Mammary epithelial cell (primary cell): ENCODE results near the gene GRK1.

ENCODE experiments used
- CTCF ChIP-seq, 2 donors: IDR thresholded peaks in 1 of 2; conservative IDR thresholded peaks in 1 of 2; 2 replicates each; pipeline ENCODE4 v1.5.1; 2011 to 2012; ENCODE audit warnings: inconsistent platforms in 2 of 2, low read length in 2 of 2, mild to moderate bottlenecking in 2 of 2, control low read depth in 1 of 2, low read depth in 1 of 2; ENCODE audit not compliant: insufficient read depth in 1 of 2; ENCODE audit errors: extremely low read depth in 1 of 2
- EZH2 ChIP-seq: IDR thresholded peaks from 2 replicates; pipeline ENCODE4 v1.6.1; 2012; ENCODE audit warnings: low read length, inconsistent platforms, borderline replicate concordance

GRCh38 chr13:113740661-113741060, 73.6 kb downstream of the GRK1 start:
- TF ChIP-seq CTCF (conservative IDR thresholded peaks at IDR 0.05 in 1 of 2, IDR thresholded peaks at IDR 0.05 in 1 of 2; ENCODE audit: extremely low read depth in 1 of 2, insufficient read depth in 1 of 2, low read depth in 1 of 2, low read length in 2 of 2) (no peak), EZH2 (no peak)
